Measurements from ENCODE around the gene ZSCAN30. TPM values are rescaled to one million over a fixed set of nuclear protein-coding genes. Genes with fewer than 3 reads are reported as not detected.

ZSCAN30 gene
- total RNA-seq, 1 experiment from 2014 or later = 12.1 TPM

- ATAC-seq (no peak), DNase-seq (ENCODE audit: low read depth, low spot score) (no peak)
- H3K4me3 ChIP-seq (ENCODE audit: low read depth in 2 of 2, low read length in 2 of 2) = no peak overlapping the region
- H3K27ac ChIP-seq (ENCODE audit: low read length) = no peak overlapping the region
- no peak for TF ChIP-seq SIN3A (IDR thresholded peaks at IDR 0.05; ENCODE audit: borderline replicate concordance, insufficient read depth, low read depth, low read length)
- no peak for TF ChIP-seq REST (IDR thresholded peaks at IDR 0.05; ENCODE audit: insufficient read depth in 1 of 2, low read depth in 2 of 2, low read length in 1 of 2)
- TF ChIP-seq TCF7L2 (IDR thresholded peaks at IDR 0.05; ENCODE audit: low read depth, low read length) = no peak
- no peak for TF ChIP-seq POLR2AphosphoS5 (IDR thresholded peaks at IDR 0.05; ENCODE audit: low read depth, low read length)
- no peak for TF ChIP-seq CTCF (IDR thresholded peaks at IDR 0.05)
- H3K4me1 ChIP-seq (ENCODE audit: control insufficient read depth, insufficient read depth, low read length) = no peaks in the 10 kb centered on the region; the same call in 1 of the 2 replicates
- H3K9me3 ChIP-seq (ENCODE audit: control insufficient read depth, insufficient read depth, low read depth, low read length) = no peaks in the 10 kb centered on the region
- peaks cover 60% of the 10 kb centered on the region for H3K36me3 ChIP-seq (ENCODE audit: control insufficient read depth, insufficient read depth, low read length)
- in situ Hi-C loops (cut with HindIII; ENCODE audit: low pct_unique_long_range_greater_than_20kb, low sequenced_read_pairs) = no loop called here
- H3K27me3 ChIP-seq (ENCODE audit: control insufficient read depth, insufficient read depth, low read length) = no peaks in the 10 kb centered on the region
- CTCF ChIA-PET = no interaction called here
- POLR2A ChIA-PET = no interaction called here
- intact Hi-C loops (cut with micrococcal nuclease; ENCODE audit: unreplicated experiment) = no loop called here
- BruUV-seq (replicated peaks) = TSS peak; percentile 5
Observed at GRCh38 chr18:35335866-35336265, 45.8 kb upstream of the ZSCAN30 start.

GRCh38 chr18:35334821-35335220 is 44.8 kb upstream of the ZSCAN30 start:
- CTCF ChIA-PET = no interaction called here
- H3K4me1 ChIP-seq (ENCODE audit: control insufficient read depth, insufficient read depth, low read length) = no peaks in the 10 kb centered on the region
- no peak for DNase-seq (ENCODE audit: low read depth, low spot score)
- no peak overlapping the region for H3K4me3 ChIP-seq (ENCODE audit: low read depth in 2 of 2, low read length in 2 of 2)
- intact Hi-C loops (cut with micrococcal nuclease; ENCODE audit: unreplicated experiment) = no loop called here
- no peaks in the 10 kb centered on the region for H3K9me3 ChIP-seq (ENCODE audit: control insufficient read depth, insufficient read depth, low read depth, low read length)
- no peaks in the 10 kb centered on the region for H3K27me3 ChIP-seq (ENCODE audit: control insufficient read depth, insufficient read depth, low read length)
- TSS peak; percentile 2 for BruUV-seq (replicated peaks)
- TF ChIP-seq POLR2AphosphoS5 (IDR thresholded peaks at IDR 0.05; ENCODE audit: low read depth, low read length) (no peak), REST (IDR thresholded peaks at IDR 0.05; ENCODE audit: insufficient read depth in 1 of 2, low read depth in 2 of 2, low read length in 1 of 2) (no peak), SIN3A (IDR thresholded peaks at IDR 0.05; ENCODE audit: borderline replicate concordance, insufficient read depth, low read depth, low read length) (no peak), CTCF (IDR thresholded peaks at IDR 0.05) (no peak), TCF7L2 (IDR thresholded peaks at IDR 0.05; ENCODE audit: low read depth, low read length) (no peak)
- H3K36me3 ChIP-seq (ENCODE audit: control insufficient read depth, insufficient read depth, low read length) = peaks cover 55% of the 10 kb centered on the region
- POLR2A ChIA-PET = no interaction called here
- in situ Hi-C loops (cut with HindIII; ENCODE audit: low pct_unique_long_range_greater_than_20kb, low sequenced_read_pairs) = no loop called here
- no peak overlapping the region for H3K27ac ChIP-seq (ENCODE audit: low read length)
- ATAC-seq = no peak

All from Panc1 (cell line).